NT2/D1 (cell line): Measurements from ENCODE around the gene RIMBP2.

ENCODE experiments used
- SUZ12 ChIP-seq: IDR thresholded peaks from 2 replicates; pipeline ENCODE4 v1.6.1; 2011; ENCODE audit not compliant: insufficient read length, insufficient read depth; ENCODE audit errors: extremely low read depth
- ZNF274 ChIP-seq: IDR thresholded peaks from 2 replicates; pipeline ENCODE4 v1.6.1; 2011; ENCODE audit warnings: mild to moderate bottlenecking, low read depth, low read length

GRCh38 chr12:130752692-130753230 is 36.7 kb upstream of the RIMBP2 start:
- TF ChIP-seq ZNF274 (no peak), SUZ12 (no peak)
